A673 (cell line): ENCODE data around the gene TOP3B.

ENCODE experiments used
- CTCF ChIP-seq: fragments of 300-800, 200-600 bp; sonication (generic); conservative IDR thresholded peaks from 2 replicates; pipeline ENCODE4 v1.5.1; 2017; ENCODE audit warnings: low read depth, mild to moderate bottlenecking, antibody characterized with exemption, low read length, moderate library complexity, mixed read lengths
- EZH2 ChIP-seq: fragments of 200-600 bp; sonication (generic); IDR thresholded peaks from 2 replicates; pipeline ENCODE4 v1.6.1; 2017; ENCODE audit warnings: borderline replicate concordance, low read depth, mild to moderate bottlenecking, mixed read lengths, antibody characterized with exemption, low read length; ENCODE audit not compliant: poor library complexity, severe bottlenecking

- no peak for TF ChIP-seq CTCF
- TF ChIP-seq EZH2 = no peak
These were observed 50.2 kb downstream of the TOP3B start for GRCh38 chr22:21932347-21932746.
